HG03575 (cell line): Measurements from ENCODE around the gene PEAR1.

Source experiments
- ATAC-seq: cut with Tn5 transposase; IDR thresholded peaks from one replicate; pipeline ENCODE4 v1.9.1; 2021; ENCODE audit not compliant: unreplicated experiment, insufficient number of reproducible peaks, low FRiP score; ENCODE audit errors: extremely low read depth

PEAR1 gene

DNA sequence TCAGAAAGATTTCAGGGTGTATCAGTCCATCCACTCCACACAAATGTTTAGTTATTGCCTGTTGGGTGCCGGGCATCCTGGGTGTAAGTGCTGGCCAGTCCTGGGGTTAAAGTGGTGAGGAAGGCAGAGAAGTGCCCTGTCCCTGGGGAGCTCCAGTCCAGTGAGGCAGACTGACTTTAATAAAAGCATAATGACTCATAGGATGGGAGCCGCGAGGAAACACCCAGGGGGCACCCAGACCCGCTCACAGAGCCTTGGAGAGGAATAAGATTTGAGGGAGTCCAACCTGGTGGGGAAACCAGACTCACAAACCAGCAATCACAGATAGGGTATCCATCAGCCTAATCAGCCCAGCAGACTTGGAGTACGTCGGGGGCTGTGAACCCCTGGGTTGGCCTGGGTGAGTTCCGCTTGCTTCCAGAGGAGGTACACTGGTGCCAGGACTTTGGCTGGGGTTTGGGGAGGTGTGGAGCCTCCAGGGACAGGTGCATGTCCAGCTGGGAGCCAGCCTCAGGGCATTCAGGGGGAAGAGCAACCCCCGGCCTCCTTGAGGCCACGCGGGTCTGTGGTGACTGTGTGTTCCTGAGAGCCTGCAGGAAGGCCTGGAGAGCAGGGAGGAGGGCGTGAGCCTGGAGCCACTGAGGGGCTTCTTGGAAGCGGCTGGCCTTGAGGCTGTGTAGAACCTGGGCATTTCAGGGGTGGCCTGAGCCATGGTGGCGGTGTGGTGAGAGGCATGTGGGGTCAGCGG lies 3.7 kb downstream of the PEAR1 start:
- ATAC-seq, result no peak

- no peak for ATAC-seq
These were observed 4.6 kb downstream of the PEAR1 start for GRCh38 chr1:156898161-156898566.

GRCh38 chr1:156898971-156899664 lies 5.6 kb downstream of the PEAR1 start:
- no peak for ATAC-seq

GRCh38 chr1:156899956-156900718 lies 6.6 kb downstream of the PEAR1 start:
- no peak for ATAC-seq

- no peak for ATAC-seq
These were observed 7.5 kb downstream of the PEAR1 start for GRCh38 chr1:156900896-156901589.

- ATAC-seq, result no peak
These were observed 8.0 kb downstream of the PEAR1 start for GRCh38 chr1:156901590-156901900.

DNA sequence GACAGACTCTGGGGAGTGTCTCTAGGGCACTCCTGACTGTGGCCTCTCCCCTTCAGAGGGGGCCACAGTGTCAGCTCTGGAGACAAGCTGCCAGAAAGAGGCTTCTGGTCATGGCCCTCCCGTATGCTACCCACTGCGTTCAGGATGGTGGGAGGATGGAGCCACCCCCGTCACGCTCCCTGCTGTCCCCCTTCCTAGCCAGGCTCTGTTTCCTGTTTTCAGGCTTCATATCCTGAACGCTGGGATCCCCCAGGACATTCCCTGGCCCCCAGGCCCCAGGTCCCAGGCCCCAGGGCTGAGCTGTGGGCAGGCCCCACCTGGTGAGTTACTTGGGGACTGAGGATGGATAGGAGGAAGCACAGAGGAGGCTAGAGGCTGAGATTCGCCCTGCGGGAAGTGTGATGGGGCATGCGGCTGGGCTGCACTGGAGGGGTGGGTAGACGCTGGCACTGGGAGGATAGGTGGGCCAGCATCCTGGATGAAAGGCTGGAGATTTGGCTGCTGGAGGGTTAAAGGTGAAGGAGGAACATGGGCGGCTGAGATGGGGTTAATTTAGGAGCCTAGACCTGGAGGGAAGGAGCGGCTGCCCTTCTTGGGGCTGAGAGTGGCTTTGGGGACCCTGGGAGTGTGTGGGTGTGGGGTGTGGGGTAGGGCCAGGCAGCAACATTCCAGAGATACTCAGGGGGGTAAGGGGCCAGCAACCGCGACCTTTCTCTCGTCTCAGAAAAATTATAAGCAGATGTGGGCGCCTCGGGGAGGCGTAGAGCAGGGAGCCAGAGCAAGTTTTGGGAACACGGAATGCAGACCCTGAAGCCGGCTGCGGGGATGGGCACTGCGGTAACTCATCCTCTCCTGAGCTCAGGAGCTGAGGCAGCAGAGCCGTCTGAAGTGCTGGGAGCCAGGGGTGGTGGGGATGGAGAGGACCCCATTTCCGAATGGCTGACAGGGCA lies 8.7 kb downstream of the PEAR1 start:
- ATAC-seq, result no peak

DNA sequence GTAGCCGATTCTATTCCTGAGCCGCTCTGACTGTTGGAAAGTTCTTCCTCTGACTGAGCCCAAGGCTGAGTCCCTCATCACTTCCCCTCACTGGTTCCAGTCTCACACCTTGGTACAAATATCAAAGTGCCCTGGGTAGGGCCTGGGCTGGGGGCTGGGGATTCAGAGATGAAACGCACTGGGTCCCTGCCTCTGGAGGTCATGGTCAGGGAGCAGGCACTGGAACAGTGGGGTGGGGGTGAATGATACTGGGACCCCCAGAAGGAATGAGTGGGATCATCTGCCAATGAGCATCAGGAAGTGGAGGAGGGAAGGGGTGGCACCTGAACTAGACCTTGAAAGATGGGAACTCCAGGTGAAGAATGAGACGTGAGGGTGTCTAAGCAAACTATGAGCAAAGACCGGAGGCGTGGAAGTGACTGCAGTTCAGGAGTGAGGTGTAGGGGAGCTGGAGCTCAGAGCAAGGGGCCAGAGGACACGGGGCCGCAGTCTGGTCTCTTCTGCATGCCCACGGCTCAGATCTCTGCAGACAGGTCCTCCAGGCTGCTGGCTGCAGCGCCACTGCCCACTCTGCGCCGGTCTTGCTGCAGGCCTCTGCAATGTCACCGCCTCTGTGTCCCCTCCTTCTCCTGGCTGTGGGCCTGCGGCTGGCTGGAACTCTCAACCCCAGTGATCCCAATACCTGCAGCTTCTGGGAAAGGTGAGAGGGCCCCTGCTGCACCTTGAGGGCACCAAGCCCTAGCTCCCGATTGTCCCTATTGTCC lies 10.0 kb downstream of the PEAR1 start:
- ATAC-seq, result no peak

DNA sequence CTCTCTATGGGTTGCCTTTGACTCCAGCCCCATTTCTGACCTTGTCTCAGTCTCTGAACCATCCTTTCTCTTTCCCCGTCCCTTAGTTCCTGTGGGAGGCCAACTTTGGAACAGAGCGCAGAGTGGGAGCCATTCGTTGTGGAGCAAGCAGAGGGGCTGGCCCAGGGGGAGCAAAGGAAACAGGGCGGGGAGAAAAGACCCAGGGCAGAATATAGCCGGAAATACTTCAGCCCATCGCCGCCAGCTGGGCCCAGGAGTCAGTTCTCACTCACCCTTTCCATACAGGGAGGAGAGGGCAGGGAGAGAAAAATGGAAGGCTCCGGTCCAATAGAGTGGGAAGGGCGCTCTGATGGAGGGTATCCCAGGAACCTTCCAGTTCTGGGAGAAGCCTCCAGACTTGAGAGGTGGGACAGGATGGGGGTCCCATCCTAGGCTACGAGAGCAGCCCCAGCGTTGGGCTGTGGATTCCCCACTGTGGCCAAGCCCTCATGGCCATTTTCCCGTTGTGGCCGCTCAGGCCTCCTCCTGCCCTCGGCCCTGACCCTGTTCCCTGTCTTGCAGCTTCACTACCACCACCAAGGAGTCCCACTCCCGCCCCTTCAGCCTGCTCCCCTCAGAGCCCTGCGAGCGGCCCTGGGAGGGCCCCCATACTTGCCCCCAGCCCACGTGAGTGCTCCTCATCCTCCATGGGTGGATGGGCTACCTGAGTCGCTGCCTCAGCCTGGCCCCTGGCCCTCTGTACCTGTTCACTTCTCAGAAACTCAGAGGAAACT lies 10.9 kb downstream of the PEAR1 start:
- ATAC-seq, result no peak

GRCh38 chr1:156905176-156905575 lies 11.7 kb downstream of the PEAR1 start:
- no peak for ATAC-seq

- ATAC-seq, result no peak
These were observed 12.1 kb downstream of the PEAR1 start for GRCh38 chr1:156905651-156906050.

GRCh38 chr1:156906206-156906906 lies 12.8 kb downstream of the PEAR1 start:
- ATAC-seq, result no peak

- no peak for ATAC-seq
These were observed 15.0 kb downstream of the PEAR1 start for GRCh38 chr1:156908541-156908940.

DNA sequence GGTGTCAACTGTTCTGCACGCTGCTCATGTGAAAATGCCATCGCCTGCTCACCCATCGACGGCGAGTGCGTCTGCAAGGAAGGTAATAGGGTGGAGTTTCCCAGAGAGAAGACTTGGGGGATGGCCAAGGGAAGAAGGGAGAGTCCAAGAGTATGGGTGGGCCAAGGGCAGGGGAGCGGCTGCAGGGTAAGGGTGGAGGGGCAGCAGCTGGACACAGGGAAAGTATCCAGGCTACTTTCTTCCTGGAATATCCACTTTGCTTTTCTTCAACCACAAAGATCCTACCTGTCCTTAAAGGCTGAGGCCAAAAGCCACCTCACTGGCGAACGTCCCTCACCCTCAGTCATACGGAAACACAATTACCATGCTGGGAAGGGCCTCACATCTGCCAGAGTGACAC lies 15.4 kb downstream of the PEAR1 start:
- ATAC-seq, result no peak

GRCh38 chr1:156909671-156910070 lies 16.2 kb downstream of the PEAR1 start:
- no peak for ATAC-seq

GRCh38 chr1:156910309-156910782 lies 16.8 kb downstream of the PEAR1 start:
- no peak for ATAC-seq
